GM19372 (cell line): Measurements from ENCODE around the gene PHKA2.

ENCODE experiments used
- ATAC-seq: cut with Tn5 transposase; IDR thresholded peaks from one replicate; pipeline ENCODE4 v1.9.1; 2021; ENCODE audit warnings: mild to moderate bottlenecking, low read depth, moderate library complexity; ENCODE audit not compliant: unreplicated experiment

PHKA2 gene

DNA sequence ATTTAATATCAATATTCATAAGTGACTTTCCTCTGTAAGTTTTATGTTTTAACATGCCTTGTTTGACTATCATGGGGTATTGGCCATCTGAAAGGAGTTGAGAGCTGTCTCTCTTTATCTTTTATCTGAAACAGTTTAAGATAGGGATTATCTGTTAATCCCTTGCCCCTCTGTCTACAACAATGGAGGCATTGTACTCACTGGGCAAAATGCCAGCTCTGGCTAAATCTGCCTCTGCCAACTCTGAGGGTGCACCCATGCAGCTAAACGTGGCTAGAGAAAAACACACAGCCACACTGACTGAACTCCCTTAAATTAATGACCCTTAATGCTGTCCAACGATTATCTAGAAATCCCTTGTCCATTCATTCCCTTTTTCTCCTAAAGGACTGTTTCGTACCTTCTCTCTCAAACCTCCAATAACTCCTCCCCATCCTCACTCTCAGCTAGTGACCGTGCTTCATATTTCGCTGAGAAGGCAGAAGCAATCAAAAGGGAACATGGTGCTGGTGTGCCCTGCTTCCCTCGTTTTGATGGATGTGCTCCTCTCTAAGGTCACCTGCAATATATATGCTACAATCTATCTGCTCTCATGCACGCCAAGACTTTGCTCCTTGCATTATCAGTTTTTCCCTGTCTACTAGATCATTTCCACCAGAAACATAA, 10.3 kb downstream of the PHKA2 start:
- ATAC-seq: no peak

GRCh38 chrX:18971506-18971905, 12.4 kb downstream of the PHKA2 start:
- ATAC-seq: no peak

- ATAC-seq: no peak
Observed at GRCh38 chrX:18970465-18970864, 13.4 kb downstream of the PHKA2 start.

DNA sequence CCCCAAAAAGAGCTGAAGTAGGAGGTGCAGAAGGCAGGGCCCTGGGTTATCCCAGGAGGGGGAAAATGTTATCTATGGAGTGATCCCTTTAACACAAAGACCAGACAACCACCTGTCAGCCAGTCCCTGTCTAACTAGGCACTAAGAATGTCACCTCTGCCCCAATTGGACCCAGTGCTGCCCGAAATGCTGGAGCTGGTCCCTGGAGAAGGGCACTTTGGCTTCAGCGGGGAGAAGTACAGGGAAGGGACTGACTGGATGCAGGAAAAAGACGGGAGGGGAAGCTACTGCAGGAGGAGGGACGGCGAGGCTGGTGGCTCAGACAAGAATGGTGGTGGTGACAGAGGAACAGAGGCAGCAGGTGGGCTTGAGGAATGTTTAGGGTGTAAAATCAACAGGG, 17.3 kb downstream of the PHKA2 start:
- no peak for ATAC-seq

- ATAC-seq: no peak
Observed at GRCh38 chrX:18964901-18965300, 19.0 kb downstream of the PHKA2 start.

DNA sequence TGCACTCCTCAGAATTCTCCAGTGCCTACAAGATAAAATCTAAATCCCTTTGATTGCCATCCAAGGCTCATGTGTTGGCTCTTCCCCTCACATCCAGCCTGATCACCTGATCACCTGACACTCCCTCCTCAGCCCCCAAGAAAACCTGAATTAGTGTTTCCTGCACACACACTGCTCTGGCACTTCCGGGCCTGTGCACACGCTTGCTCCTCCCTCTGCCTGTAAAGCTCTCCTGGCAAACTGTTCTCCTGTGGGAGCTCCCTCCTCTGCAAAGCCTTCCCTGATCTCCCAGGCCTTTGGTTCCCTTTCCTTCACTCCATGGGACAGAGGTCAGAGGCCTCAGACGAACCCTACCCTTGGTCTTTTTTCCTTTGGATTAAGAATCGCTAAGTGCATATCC, 19.9 kb downstream of the PHKA2 start:
- no peak for ATAC-seq

GRCh38 chrX:18962329-18962728, 21.6 kb downstream of the PHKA2 start:
- ATAC-seq: no peak

- no peak for ATAC-seq
Observed at GRCh38 chrX:18961686-18962085, 22.2 kb downstream of the PHKA2 start.

DNA sequence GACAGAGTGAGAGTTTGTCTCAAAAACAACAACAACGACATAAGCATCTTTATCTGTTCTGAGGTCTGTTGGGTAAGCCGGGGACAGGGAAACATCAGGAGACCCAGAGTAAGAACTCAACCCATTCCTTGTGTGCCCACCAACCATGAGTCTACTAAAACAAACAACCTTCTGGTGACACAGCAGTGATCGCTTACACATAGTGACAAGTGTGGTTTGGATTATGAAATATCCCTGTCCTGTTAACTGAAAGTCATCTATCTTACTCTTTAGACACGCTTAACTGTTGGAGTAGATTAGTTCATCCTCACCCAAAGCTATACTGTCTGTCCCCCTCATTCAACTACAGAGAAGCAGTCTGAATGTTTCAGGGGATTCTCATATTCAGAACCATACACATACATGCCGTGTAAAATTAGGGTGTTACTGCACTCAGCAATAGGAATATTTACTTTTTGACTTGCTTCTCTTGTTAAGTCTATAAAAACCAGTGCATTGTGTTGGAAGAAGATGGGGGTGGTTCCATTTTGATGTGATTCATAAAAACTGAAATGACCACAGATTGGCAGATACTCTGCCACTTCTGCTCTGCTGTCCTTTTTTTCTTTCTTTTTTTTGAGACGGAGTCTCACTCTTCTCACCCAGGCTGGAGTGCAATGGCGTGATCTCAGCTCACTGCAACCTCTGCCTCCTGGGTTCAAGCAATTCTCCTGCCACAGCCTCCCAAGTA, 27.4 kb downstream of the PHKA2 start:
- ATAC-seq: no peak

GRCh38 chrX:18955676-18956075, 28.2 kb downstream of the PHKA2 start:
- ATAC-seq: no peak

DNA sequence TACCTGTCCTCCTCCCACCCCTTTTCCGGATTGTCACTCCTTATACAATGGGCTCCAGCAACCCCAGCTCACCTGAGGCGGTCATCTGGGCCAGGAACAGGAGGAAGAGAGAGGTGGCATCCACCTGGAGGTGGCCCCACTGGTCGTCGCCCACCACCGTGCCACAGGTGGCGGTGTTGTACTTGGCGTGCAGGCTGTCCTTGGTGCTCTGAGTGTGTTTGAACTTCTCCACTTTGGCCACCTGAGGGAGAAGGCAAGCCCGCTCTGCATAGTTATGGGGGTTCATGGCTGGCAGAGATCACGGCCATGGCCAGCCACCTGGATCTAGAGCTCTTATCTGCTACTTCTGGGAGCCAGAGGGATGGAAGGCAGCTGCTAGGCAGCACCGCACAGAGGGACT, 32.9 kb downstream of the PHKA2 start:
- ATAC-seq: no peak

DNA sequence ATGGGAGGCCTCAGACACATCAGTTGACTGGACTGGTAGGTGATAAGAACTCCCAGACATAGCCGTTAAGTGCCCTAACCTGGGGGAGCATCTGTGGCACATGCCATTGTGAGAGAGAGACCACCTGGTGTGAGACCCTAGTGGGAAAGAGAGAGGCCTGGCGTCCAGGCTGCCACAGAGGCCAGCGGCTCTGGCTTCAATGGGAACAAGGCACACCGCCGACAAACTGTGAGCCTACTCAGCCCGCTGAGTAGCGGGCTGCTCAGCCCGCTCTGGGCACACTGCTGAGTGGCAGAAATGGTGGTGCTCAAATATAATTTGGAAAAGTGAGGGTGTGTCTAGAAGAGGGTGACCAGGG, 34.0 kb downstream of the PHKA2 start:
- ATAC-seq: no peak

GRCh38 chrX:18949291-18949943, 34.5 kb downstream of the PHKA2 start:
- ATAC-seq: no peak

DNA sequence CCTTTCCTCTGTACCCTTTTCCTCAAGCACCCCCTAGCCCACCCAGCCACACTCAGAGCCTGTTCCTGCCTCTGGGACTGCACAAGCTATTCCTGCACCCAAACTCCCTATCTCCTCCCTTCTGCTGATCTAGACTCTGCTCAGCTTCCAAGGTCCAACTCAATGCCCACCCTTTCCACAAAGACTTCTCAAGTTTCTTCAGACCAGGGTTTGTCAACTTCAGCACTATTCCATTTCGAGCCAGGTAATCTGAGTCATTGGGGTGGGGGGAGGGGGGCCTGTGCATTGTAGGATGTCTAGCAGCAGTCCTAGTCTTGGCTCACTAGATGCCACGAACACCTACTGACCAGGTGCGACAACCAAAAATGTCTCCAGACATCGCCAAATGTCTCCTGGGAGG, 37.3 kb downstream of the PHKA2 start:
- ATAC-seq: no peak

DNA sequence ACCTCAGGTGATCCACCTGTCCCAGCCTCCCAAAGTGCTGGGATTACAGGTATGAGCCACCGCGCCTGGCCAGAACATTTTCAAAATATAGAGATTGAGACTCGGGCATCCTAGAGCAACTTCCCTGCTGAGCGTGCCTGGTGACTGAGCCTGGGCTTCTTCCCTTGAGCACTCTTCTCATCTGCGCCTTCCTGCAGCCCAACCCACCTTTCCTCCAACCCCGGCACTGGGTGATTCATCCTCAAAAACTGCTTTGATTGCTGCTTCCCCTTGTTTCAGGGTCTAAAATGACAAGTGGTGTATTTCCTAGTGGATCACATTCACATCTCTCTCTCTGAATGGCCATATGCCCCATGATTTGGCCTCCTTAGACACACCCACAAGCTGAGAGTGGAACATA, 37.8 kb downstream of the PHKA2 start:
- no peak for ATAC-seq

GRCh38 chrX:18945483-18945882, 38.4 kb downstream of the PHKA2 start:
- ATAC-seq: no peak

DNA sequence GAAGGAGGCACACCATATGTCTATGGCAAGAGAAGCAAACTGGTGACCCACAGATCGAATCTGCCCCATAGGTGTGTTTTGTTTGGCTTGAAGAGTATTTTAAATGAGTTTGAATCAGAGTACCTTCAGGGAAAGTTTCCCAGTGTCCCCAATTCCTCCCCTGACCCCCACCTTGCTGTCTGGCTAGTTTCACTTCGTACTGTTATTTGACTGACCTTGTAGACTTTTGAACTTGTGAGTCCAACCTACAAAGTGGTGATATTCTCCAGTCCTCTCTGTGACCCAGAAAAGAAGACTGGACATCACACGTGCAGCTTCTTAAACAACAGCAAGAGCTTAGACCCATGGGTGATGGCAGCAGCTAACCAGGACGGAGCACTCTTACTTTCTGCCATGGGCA, 39.4 kb downstream of the PHKA2 start:
- no peak for ATAC-seq

GRCh38 chrX:18941896-18942295, 42.0 kb downstream of the PHKA2 start:
- ATAC-seq: no peak

DNA sequence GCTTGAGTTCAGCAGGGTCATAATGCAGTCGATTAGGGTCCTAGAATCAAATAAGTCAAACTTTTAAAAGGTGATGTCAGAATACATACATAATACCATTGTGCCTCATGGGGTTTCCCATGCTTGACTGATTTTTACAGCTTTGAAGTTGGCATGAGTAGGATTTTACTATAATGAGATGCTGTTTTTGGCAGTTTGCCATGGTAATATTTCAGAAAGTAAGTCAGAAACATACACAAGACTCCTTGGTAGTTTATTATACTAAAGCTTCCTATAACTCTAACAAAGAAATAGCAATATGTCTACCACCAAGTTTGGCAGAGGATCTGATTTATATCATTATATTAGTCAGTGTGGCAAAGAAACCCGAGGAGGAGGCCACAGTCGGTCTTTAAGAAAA, 45.2 kb downstream of the PHKA2 start:
- no peak for ATAC-seq

- ATAC-seq: no peak
Observed at GRCh38 chrX:18937173-18937572, 46.7 kb downstream of the PHKA2 start.

GRCh38 chrX:18935893-18936292, 48.0 kb downstream of the PHKA2 start:
- ATAC-seq: no peak

GRCh38 chrX:18934708-18935107, 49.2 kb downstream of the PHKA2 start:
- no peak for ATAC-seq
